Measurements from ENCODE around the gene HOXA7.

The HOXA7 gene

DNA sequence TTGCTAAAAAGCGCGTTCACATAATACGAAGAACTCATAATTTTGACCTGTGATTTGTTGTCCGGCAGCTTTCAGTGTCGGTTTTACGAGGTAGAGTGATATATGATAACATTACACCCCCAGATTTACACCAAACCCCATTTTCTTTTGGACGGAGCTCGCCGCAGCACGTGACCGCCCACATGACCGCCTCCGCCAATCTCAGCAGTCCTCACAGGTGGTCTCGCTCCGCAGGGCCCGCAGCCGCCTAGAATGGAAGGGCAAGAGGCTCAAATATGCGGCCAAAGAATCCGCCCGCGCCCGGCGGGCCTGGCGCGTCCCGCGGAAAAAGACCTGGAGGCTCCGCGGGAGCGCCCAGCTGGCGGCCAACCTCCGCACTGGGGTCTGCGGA, at the start of gene HOXA7:
HOXA7 (minus strand) TSS at position 168 of the 391 bp plus-strand sequence; CDS start at position 38, 130 bp downstream.
- peak; percentile 92 for FAIRE-seq

DNA sequence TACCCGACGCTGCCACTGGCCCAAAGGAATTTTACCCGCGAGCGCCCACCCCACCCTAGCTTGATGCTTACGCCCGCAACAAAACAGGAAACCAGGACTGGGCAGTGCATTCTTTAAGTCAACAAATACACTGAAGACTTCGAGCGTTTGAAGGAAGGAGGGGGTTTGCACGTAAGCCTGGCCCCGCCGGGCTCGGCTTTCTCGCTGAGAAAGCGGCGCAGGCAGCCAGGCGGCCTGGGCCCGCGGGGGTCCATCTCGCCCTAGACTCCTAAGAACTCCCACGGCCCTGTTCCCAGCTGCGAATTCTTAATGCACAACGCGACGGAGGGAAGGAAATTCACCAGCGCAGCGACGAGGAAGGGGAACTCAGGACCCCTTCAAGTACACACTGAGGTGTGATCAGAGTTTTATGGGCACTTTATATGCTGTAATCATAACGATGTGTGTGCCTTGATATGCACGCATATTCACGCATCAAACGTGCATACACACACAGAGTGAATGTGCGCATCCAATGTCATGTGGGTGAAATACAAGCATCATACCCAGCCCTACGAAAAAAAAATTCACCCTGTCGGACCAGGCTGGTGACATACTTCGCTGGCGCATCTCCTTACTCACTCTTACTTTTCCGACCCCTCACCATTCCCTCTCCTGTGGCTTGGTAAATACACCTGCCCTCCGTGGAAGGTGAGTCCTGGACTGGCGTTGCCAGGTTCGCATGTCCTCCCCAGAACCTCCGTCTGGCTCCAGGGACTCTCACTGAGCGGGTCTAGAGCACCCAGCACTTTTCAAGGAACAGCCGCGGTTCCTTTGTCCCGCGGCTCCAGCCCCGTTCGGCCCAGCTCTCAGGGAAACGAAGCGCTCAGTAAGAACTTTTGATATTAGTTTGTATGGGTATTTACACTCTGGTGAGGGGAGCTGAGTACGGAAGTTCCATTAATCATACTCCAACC, 49.1 kb upstream of the HOXA7 start:
- FAIRE-seq = no peak

DNA sequence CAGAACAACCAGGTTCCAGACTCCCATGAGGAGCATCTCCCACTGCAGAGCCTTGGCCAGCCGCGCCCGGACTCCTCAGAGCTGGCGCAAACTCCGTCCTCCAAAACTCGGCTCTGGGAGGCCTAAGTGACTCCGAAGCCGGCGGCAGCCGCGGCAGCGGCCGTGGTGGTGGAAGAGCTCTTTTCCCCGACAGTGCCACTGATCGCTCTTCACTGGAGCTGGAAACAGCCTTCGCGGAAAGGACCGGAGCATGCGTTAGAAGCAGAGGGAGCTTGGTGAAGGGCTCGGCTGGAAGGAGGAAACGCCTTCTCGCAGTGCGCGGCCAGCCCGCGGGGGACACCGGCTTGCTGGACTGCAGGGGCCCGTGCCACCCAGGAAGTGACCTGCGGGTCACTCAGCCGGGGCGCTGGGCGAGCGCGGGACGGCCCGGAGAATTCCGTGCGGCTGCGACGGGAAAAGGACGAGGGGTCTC, 48.4 kb upstream of the HOXA7 start:
- no peak for FAIRE-seq

DNA sequence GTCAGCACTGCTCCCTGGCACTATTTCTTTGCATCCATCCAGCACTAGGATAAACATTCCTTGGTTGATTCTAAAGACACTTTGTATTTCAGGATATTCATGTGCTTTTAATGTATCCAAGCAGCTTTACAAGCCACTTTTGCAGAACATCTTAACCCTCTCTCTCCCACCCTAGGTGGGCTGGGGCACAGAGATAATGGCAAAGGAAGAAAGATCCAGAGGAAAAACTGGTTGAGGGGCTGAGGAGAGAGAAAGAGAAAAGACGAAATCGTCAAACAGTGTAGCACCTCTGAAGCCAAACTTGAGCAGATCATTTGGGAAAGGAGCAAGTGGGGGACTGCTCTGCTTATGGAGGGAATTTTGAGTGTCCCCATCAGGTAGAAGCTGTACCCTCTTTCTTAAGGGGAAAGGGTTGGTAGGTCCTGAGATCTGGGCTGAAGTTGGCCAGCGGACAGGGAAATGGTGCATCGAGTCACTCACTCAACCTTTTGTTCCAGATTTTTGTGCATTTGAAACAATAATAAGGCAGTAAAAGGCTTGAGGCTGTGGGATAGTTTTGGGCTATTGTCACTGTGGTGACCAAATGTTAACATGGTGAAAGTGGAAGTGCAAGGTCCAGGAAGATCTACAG, 47.6 kb upstream of the HOXA7 start:
- FAIRE-seq = no peak

DNA sequence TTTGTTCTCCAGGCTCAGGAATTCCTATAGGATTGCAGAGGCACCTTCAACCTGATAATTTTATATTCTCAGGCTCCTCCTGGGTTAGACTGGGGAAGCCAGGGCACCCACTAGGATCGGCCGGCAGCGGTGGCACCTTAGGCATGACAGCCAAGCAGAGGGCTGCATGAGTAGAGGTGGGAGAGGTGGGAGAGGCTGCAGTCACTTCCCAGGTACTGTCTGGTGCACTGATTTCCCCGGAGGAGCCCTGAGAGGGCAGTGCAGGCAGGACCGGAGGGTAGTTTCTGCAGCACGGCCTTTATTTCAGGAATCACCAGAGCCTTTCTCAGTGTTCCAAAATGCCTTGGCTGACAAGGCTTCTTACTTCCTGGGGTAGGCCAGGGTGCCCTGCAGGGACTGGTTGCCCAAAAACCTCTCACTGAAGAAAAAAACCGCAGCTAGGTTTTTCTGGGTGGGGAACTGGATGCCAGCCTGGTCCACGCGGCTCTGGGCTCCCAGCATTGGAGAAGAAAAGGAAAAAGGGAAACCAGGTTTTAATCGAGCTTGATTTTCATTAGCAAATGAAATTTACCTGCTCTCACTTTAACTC, 47.0 kb upstream of the HOXA7 start:
- no peak for FAIRE-seq

DNA sequence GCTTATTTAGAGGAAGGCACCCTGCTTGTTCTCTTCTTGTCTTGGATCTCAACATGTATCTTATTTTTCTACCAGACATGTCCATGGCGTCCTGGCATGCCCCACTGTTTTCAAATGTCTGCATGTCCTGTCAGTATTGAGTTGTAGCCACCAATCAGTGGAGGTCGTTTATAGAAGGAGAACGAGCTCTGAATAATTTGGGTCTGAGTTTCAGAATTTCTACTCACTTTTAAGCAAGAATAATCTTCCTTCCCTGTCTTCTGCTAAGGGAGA, 46.3 kb upstream of the HOXA7 start:
- FAIRE-seq = peak; percentile 13

GRCh38 chr7:27202018-27202861, 45.8 kb upstream of the HOXA7 start:
- no peak for FAIRE-seq

GRCh38 chr7:27201580-27202017, 45.1 kb upstream of the HOXA7 start:
- FAIRE-seq = no peak

- no peak for FAIRE-seq
These were observed 44.5 kb upstream of the HOXA7 start for GRCh38 chr7:27200761-27201579.

- no peak for FAIRE-seq
These were observed 43.6 kb upstream of the HOXA7 start, which contains the start of gene HOXA13 for GRCh38 chr7:27199849-27200760. HOXA13 (minus strand) TSS chr7:27200091; CDS start chr7:27200077, 14 bp downstream.

GRCh38 chr7:27198871-27199801, 42.7 kb upstream of the HOXA7 start:
- no peak for FAIRE-seq

GRCh38 chr7:27198138-27198841, 41.8 kb upstream of the HOXA7 start:
- FAIRE-seq = no peak

GRCh38 chr7:27197137-27198042, 40.9 kb upstream of the HOXA7 start:
- FAIRE-seq = no peak

- peak; percentile 97 for FAIRE-seq
These were observed 39.9 kb upstream of the HOXA7 start for GRCh38 chr7:27196287-27196767.

DNA sequence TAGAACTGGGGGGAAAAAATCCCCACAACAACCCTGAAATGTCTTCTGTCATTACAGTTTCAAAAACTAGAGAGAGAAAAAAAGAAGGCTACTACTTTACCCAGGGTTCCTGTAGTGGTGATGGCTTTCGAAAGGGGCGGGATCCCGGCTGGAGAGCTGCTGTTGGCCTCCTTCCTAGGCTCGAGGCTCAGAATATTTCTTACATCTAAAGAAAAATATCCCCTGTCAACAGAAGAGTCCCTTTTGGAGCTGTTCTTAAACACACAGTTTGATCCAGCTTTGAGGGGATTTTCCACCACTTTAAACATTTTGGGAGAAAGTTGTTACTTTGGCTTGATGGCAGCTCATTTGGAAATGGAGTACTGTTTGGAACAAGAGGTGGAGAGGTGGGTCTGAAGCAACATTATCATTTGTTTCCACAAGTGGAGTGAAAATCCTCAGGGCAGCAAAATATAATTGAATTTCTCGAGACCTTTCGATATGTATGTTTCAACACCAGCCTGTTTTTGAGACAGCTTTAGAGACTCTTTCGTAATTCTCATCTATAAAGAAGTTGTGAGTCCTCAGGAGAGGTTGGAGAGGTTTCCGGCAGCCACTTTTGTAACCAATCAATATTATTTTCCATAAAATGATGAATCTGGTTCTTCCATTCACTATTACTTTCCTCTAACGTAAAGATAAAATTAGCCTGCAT, 38.4 kb upstream of the HOXA7 start:
- FAIRE-seq = no peak

- FAIRE-seq = no peak
These were observed 37.5 kb upstream of the HOXA7 start for GRCh38 chr7:27194002-27194352.
